Adrenal gland (tissue), 5 donors: Measurements from ENCODE around the gene SIX3.

Source experiments
- CTCF ChIP-seq, 6 experiments: fragments of 450-650 bp in 4 of 6; fragments of 200-600 bp in 2 of 6; sonication (generic) in 1 of 6; IDR thresholded peaks; 1 replicate in 5 of 6; 2 replicates in 1 of 6; pipeline versions ENCODE4 v1.5.1 to v1.8.0; 2016 to 2021; ENCODE audit warnings: antibody characterized with exemption in 6 of 6, mild to moderate bottlenecking in 2 of 6, moderate library complexity in 1 of 6
- POLR2A ChIP-seq, 2 donors: fragments of 450-650 bp; IDR thresholded peaks; one replicate each; pipeline ENCODE4 v1.6.1; 2017; ENCODE audit warnings: antibody characterized with exemption in 2 of 2, mild to moderate bottlenecking in 2 of 2, moderate library complexity in 1 of 2
- donor health status: DM: no; HTN: no; CAD: no.

GRCh38 chr2:44895061-44895460 lies 46.4 kb upstream of the SIX3 start:
- TF ChIP-seq CTCF (IDR thresholded peaks at IDR 0.05) (no peak), POLR2A (IDR thresholded peaks at IDR 0.05) (no peak)
